HG02759 (cell line): ENCODE data around the gene PYGM.

Source experiments
- ATAC-seq: cut with Tn5 transposase; IDR thresholded peaks from one replicate; pipeline ENCODE4 v1.9.1; 2021; ENCODE audit warnings: mild to moderate bottlenecking, moderate library complexity; ENCODE audit not compliant: unreplicated experiment

Gene PYGM

GRCh38 chr11:64792482-64792881, 32.7 kb upstream of the PYGM start:
- ATAC-seq: no peak

GRCh38 chr11:64791781-64792291, 32.1 kb upstream of the PYGM start:
- ATAC-seq: no peak

GRCh38 chr11:64790205-64791095, 30.7 kb upstream of the PYGM start:
- ATAC-seq: no peak

- no peak for ATAC-seq
Observed at GRCh38 chr11:64789331-64790204, 29.8 kb upstream of the PYGM start.

GRCh38 chr11:64788321-64789215, 28.8 kb upstream of the PYGM start:
- ATAC-seq: no peak

- ATAC-seq: no peak
Observed at GRCh38 chr11:64787526-64788320, 27.9 kb upstream of the PYGM start.

- no peak for ATAC-seq
Observed at GRCh38 chr11:64786308-64786707, 26.5 kb upstream of the PYGM start.

- ATAC-seq: no peak
Observed at GRCh38 chr11:64784813-64785581, 25.2 kb upstream of the PYGM start.

GRCh38 chr11:64778473-64779298, 18.9 kb upstream of the PYGM start, which contains the start of gene SF1:
Gene SF1, minus strand, starts transcription at chr11:64778542. Its CDS starts 150 bp downstream, at chr11:64778392.
- ATAC-seq: peak; percentile 83

- ATAC-seq: peak; percentile 23
Observed at GRCh38 chr11:64778223-64778472, 18.4 kb upstream of the PYGM start.

- peak; percentile 31 for ATAC-seq
Observed at GRCh38 chr11:64777449-64778222, 17.9 kb upstream of the PYGM start.

GRCh38 chr11:64776875-64777274, 17.1 kb upstream of the PYGM start:
- no peak for ATAC-seq

- ATAC-seq: no peak
Observed at GRCh38 chr11:64776425-64776824, 16.7 kb upstream of the PYGM start.

- ATAC-seq: no peak
Observed at GRCh38 chr11:64774144-64774543, 14.4 kb upstream of the PYGM start.

- ATAC-seq: no peak
Observed at GRCh38 chr11:64772303-64773018, 12.7 kb upstream of the PYGM start.

GRCh38 chr11:64771861-64772260, 12.1 kb upstream of the PYGM start:
- no peak for ATAC-seq

GRCh38 chr11:64770120-64770519, 10.3 kb upstream of the PYGM start:
- ATAC-seq: no peak
